Bone marrow (tissue), 2 donors: Measurements from ENCODE around the gene MAPK1.
"Not testable (repeated sequence)": the region's sequence is repeated elsewhere in the genome, so short reads cannot be mapped to it uniquely, and the experiment has no call there.

Source experiments
- DNase-seq, 2 donors: peaks; one replicate each; lab custom pipeline; 2025; lab: John Stamatoyannopoulos, UW

MAPK1 gene

DNA sequence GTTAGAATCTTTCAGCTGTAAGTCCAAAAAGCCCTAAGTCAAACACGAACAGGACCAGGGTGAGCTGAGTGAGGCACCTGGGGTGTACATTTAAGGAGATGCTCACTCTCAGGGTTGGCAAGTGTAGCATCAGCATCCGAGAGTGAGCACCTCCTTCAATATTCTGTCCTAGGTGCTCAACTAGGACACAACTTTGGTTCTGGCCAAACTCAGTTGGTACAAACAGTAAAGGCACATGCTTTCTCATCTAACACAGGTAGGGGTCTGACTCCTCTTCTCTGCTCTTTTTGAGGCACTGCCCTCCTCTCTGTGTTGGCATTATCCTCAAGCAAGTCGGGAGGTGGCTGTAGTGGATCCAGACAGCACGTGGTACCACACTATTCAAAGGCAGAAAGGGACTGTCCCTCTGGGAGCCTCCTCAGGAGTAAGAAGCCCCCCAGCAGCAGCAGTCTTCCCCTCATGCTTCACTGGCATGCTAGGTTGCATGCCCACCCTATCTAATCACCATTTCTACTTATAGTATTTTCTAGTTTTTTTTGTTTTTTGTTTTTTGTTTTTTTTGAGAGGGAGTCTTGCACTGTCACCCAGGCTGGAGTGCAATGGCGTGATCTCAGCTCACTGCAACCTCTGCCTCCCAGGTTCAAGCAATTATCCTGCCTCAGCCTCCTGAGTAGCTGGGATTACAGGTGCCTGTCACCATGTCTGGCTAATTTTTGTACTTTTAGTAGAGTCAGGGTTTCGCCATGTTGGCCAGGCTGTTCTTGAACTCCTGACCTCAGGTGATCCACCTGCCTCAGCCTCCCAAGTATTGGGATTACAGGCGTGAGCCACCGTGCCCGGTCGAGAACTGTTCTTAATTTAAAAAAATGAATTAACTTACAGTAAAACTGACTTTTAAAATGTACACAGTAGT is 14.7 kb upstream of the MAPK1 start:
- DNase-seq, result no peak

DNA sequence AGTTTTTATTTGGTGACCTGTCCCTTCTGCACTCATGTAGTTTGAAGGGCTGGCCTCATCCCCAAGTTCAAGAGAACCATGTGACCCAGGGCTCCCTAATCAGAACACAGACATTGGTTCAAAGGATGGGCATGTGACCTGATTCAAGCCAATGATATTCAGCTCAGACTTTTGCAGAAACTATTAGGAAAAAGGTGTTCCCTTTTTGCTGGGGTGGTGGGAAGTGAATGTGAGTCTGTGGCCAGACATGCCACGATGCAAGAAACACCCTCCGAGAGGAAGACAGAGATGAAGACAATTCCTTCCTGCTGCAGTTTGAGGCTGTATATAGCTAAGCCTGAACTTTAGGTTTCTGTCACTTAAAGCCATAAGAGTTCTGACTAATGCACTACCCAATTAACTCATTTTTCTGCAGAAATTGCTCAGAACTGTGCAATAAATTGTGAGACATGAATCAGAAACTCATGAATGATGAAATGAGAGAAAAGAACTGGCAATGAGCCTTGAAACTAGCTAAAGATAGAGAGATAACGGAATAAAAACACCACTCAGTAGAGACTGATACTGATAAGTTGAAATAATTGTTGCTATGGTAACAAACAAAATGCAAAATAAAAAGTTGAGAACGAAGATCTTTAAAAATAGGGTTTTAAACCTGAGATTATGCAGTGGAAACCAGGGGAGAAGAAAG is 9.2 kb upstream of the MAPK1 start:
- DNase-seq, result peak in 1 of 2 donors; percentile 8

DNA sequence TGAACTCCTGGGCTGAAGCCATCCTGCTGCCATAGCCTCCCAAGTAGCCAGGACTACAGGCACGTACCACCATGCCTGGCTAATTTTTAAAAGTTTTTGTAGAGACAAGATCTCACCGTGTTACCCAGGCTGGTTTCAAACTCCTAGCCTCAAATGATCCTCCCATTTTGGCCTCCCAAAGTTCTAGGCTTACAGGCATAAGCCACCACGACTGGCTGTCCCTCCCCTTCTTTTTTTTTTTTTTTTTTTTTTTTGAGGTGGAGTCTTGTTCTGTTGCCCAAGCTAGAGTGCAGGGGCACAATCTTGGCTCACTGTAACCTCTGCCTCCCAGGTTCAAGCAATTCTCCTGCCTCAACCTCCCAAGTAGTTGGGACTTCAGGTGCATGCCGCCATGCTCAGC is 7.5 kb upstream of the MAPK1 start:
- not testable (repeated sequence) for DNase-seq

- no peak for DNase-seq
Measured at GRCh38 chr22:21873619-21874018, 6.2 kb upstream of the MAPK1 start.

- DNase-seq, result not testable (repeated sequence)
Measured at GRCh38 chr22:21872741-21873140, 5.3 kb upstream of the MAPK1 start.

- DNase-seq, result no peak
Measured at GRCh38 chr22:21868651-21869050, 1.2 kb upstream of the MAPK1 start.

- peak in 1 of 2 donors; percentile 13 for DNase-seq
Measured at GRCh38 chr22:21866833-21867527, 465 bp downstream of the MAPK1 start.

- DNase-seq, result no peak
Measured at GRCh38 chr22:21865041-21865440, 2.4 kb downstream of the MAPK1 start.

- DNase-seq, result no peak
Measured at GRCh38 chr22:21862386-21863245, 4.8 kb downstream of the MAPK1 start.

- DNase-seq, result no peak
Measured at GRCh38 chr22:21861851-21862250, 5.6 kb downstream of the MAPK1 start.

GRCh38 chr22:21861264-21861848 is 6.1 kb downstream of the MAPK1 start:
- no peak for DNase-seq

DNA sequence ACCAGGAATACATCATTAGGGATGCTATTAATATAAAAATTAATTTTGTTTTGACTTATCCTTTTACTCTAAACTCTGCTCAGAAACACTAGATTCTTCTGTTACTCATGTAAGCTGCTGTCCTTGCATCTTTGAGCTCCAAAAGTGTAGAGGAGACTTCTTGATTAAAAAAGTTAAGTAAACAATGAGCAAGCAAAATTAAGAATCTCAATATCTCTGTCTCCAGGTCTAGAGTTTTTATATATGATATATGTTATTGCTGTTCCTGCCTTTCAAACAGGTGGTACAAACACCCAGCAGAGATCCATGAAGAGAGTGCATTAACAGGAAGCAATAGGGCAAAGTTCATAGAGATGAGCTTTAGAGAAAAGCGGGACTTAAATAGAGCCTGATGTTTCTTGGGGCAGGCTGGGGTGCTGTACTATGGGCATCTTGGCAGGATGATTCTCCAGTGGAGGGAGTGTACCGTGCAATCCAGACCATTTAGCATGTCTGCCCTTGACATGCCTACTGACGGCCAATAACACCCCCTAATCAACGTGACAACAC is 6.9 kb downstream of the MAPK1 start:
- DNase-seq, result no peak

DNA sequence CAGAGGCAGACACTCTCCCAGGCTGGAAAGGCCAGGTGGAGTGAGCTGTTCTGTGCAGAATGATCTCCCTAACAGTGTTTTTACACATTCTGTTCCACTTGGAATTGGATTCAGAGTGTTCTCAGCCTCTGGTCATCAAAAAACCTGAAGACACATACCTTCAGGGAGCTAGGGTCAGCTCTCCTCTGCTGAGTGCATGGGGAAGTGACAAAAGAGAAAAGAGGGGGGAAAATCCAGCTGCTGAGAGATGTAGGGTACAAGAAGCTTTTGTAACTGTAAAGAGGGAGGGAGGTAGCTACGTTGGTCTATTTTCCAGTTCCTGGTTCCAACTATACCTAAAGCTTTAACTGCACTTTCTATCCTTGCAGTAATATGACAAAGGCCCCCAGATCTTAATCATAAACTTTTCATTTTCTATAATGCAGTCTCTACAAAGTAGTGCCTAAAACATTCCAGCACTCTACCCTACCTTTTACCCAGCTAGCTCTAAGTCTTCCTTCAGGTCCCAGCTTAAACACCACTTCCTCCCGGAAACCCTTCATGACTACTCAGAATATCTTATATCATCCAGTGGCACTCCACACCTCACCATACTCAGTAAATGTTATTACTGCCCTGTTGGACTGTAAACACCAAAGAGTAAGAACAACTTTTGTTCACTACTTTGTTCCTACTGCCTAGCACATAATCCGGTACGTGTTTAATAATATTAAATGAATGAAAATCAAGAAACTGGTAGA is 9.2 kb downstream of the MAPK1 start:
- no peak for DNase-seq

DNA sequence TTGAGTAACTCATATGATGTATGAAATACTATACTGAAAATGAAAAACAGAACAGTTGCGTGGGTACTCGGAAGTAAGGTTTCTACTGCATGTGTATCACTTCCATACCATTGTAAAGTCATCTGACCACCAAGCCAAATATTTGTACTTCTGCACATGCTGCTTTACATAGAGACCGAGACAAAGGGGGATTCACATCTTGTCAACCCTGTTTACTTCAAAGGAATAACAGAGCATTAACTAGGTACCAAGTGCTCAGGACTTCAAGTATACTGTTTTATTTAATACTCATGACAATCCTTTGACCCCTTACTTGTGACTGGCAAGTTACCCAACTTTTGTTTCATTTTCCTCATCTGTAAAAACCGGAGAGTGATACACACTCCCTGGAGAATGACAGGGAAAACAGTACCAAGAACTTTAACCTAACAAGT is 9.9 kb downstream of the MAPK1 start:
- no peak for DNase-seq

GRCh38 chr22:21856868-21857267 is 10.6 kb downstream of the MAPK1 start:
- DNase-seq, result no peak

DNA sequence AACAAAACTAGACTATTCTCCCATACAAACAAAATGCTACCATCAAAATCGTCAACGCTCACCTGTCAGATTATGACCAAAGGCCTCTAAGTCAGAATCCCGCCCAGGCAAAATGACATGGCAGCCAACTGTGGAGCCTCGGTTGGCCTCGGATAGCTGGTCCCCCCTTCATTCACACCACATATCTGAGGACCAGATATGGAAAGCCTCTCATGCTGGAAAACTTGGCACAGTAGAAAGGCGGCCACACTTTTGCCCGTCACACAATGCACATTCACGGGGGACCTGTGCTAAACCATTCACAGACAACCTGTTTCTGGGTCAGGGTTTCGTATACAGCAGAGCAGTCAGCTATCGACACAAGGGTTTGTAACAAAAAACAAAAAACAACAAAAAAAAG is 11.2 kb downstream of the MAPK1 start:
- no peak for DNase-seq

GRCh38 chr22:21855676-21856075 is 11.8 kb downstream of the MAPK1 start:
- DNase-seq, result no peak

- DNase-seq, result no peak
Measured at GRCh38 chr22:21850660-21851059, 16.8 kb downstream of the MAPK1 start.

- no peak for DNase-seq
Measured at GRCh38 chr22:21849489-21849888, 18.0 kb downstream of the MAPK1 start.

DNA sequence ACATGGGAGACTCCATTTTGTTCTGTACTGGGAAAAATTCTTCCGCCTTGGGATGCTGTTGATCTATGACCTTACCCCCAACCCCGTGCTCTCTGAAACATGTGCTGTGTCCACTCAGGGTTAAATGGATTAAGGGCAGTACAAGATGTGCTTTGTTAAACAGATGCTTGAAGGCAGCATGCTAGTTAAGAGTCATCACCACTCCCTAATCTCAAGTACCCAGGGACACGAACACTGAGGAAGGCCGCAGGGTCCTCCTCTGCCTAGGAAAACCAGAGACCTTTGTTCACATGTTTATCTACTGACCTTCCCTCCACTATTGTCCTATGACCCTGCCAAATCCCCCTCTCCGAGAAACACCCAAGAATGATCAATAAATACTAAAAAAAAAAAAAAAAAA is 19.4 kb downstream of the MAPK1 start:
- not testable (repeated sequence) for DNase-seq
